GM12892 (cell line): ENCODE measurements around the gene MYO1C.

ENCODE experiments used
- POLR2A ChIP-seq: IDR thresholded peaks from 2 replicates; pipeline ENCODE4 v1.6.1; 2011; ENCODE audit warnings: low read depth, low read length, control low read depth
- POLR2AphosphoS5 ChIP-seq: IDR thresholded peaks from 2 replicates; pipeline ENCODE4 v1.6.1; 2011; ENCODE audit warnings: low read depth, low read length, control low read depth
- TAF1 ChIP-seq: IDR thresholded peaks from 2 replicates; pipeline ENCODE4 v1.6.1; 2011; ENCODE audit warnings: low read depth, mild to moderate bottlenecking, control low read depth, low read length, borderline replicate concordance

DNA sequence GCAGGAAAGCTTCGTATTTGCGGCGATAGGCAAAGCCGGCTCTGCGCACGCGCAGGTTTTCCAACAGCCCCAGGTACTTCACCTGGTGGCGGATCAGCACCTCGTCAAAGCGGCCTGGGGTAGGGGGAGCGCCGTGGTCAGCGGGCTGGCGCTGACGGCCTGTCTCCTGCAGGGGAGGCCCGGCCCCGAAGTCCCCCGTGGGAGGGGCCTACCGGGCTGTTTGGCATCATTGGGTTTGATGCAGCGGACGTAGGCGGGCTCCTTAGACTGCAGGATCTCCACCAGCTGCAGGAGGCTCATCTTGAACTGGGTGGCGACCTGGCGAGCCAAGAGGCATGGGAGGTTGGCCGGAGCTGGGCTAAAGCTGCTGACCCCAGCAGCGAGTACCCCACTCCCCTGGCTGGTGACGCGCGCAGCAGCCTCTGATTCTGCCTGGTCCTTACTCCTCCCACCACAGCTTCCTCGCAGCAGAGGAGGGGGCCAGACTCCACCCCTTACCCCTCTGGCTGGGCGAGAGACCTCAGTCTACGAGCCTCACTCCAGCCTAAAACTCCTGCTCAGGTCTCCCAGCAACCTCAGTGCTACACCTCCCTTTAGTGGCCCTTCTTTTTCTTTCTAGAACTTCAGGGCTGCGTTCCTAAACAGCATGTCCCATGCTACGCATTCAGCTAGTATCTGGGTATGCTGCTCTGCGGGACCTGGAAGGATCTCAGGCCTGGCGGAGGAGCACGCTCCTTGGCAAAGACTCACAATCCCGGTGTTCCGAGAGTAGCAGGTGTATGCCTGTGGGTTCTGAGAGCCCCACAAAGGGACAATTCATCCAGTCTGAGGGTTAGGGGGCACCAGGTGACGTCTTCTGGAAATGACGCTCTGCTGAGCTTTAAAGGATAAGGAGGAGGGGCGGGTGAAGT is 20.3 kb downstream of the MYO1C start:
- no peak for TF ChIP-seq POLR2A
- TF ChIP-seq POLR2AphosphoS5, result no peak
- TF ChIP-seq TAF1, result no peak
